Inflammatory macrophage treated with lipopolysaccharide for 1 hour (primary cell): ENCODE measurements around the gene RNASE8.
"Not testable (repeated sequence)": the region's sequence is repeated elsewhere in the genome, so short reads cannot be mapped to it uniquely, and the experiment has no call there.

Experiments used
- DNase-seq, 2 donors: peaks; one replicate each; pipeline ENCODE4 v3.0.0-alpha.2; 2020 to 2022

Gene RNASE8

GRCh38 chr14:21057803-21058675 lies at the start of gene RNASE8:
RNASE8 (plus strand) TSS chr14:21057822; CDS start chr14:21057893, 71 bp downstream.
- no peak for DNase-seq

GRCh38 chr14:21009721-21010120 lies 47.9 kb upstream of the RNASE8 start:
- not testable (repeated sequence) for DNase-seq

GRCh38 chr14:21011136-21011535 lies 46.5 kb upstream of the RNASE8 start:
- no peak for DNase-seq

GRCh38 chr14:21014761-21015190 lies 42.8 kb upstream of the RNASE8 start:
- DNase-seq, result peak; percentile 71 to 98

- peak; percentile 42 to 56 for DNase-seq
Measured at GRCh38 chr14:21015312-21015711, 42.3 kb upstream of the RNASE8 start.

GRCh38 chr14:21016413-21017190 lies 41.0 kb upstream of the RNASE8 start:
- no peak for DNase-seq

- DNase-seq, result peak in 1 of 2 donors; percentile 39
Measured at GRCh38 chr14:21017528-21018245, 39.9 kb upstream of the RNASE8 start.

GRCh38 chr14:21018286-21018685 lies 39.3 kb upstream of the RNASE8 start:
- DNase-seq, result no peak

GRCh38 chr14:21018781-21019180 lies 38.8 kb upstream of the RNASE8 start:
- DNase-seq, result peak in 1 of 2 donors; percentile 49

- DNase-seq, result peak; percentile 52 to 61
Measured at GRCh38 chr14:21019366-21019765, 38.3 kb upstream of the RNASE8 start.

- DNase-seq, result no peak
Measured at GRCh38 chr14:21020977-21021545, 36.6 kb upstream of the RNASE8 start.

GRCh38 chr14:21022686-21023085 lies 34.9 kb upstream of the RNASE8 start:
- no peak for DNase-seq

- peak; percentile 38 to 42 for DNase-seq
Measured at GRCh38 chr14:21023174-21023573, 34.4 kb upstream of the RNASE8 start.

- no peak for DNase-seq
Measured at GRCh38 chr14:21023817-21024584, 33.6 kb upstream of the RNASE8 start.

- no peak for DNase-seq
Measured at GRCh38 chr14:21024585-21025370, 32.8 kb upstream of the RNASE8 start, which contains the start of gene NDRG2. NDRG2 (minus strand) TSS chr14:21025061; CDS start chr14:21023315, 1,746 bp downstream.

GRCh38 chr14:21025371-21026273 lies 32.0 kb upstream of the RNASE8 start:
- DNase-seq, result no peak

GRCh38 chr14:21026274-21026987 lies 31.2 kb upstream of the RNASE8 start:
- no peak for DNase-seq

- DNase-seq, result no peak
Measured at GRCh38 chr14:21026988-21027315, 30.7 kb upstream of the RNASE8 start.

- no peak for DNase-seq
Measured at GRCh38 chr14:21029917-21030316, 27.7 kb upstream of the RNASE8 start, which contains the start of gene TPPP2. TPPP2 (plus strand) TSS chr14:21030217; CDS start chr14:21030582, 365 bp downstream.
